ENCODE results near the gene SCN4B.
"Not testable (repeated sequence)": the region's sequence is repeated elsewhere in the genome, so short reads cannot be mapped to it uniquely, and the experiment has no call there.

The SCN4B gene, protein sequence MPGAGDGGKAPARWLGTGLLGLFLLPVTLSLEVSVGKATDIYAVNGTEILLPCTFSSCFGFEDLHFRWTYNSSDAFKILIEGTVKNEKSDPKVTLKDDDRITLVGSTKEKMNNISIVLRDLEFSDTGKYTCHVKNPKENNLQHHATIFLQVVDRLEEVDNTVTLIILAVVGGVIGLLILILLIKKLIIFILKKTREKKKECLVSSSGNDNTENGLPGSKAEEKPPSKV

DNA sequence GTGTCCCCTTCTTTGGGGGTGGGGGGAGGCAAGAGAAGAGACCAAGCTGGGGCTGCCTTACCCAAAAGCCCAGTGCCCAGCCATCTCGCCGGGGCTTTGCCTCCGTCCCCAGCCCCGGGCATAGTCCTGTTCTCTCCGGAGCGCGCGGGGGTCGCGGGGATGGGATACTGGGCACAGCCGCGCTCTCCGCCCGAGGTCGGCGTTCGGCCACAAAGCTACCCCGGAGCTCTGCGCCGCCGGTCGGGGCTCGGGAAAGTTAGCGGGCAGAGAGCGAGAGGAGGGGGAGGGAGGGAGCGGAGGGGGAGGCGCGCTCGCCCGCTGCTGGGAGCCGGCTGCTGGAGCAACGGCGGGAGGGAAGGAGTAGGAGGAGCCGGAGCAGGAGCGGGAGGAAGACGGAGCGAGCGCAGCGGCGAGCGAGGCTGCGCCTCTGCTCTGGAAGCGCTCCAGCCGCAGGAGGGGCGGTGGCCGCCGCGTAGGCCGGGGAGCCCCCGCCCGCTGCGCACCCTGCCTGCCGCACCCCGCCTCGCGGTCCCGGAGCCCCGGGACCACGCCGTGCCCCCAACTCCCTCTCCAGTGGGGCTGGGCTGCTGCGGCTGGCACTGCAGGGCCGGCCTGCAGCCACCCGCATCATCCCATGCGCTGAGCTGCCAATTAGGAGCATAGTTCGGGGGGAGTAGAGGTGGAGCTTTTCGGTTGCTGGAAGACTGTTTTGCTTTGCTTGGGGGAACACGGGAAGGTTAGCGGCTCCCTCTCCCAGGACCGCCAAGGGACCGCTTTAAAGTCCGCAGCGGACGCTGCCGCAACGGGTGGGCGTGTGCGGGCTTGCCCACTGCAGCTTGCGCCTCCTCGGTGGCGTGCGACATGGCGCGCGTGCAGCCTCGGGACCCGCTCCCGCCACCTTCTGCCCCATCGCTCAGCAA is at the start of gene SCN4B:
Gene SCN4B, minus strand, starts transcription at position 272 of the 920 bp plus-strand sequence. Its CDS starts 150 bp downstream, at position 122.
- DNase-seq (ENCODE audit: low spot score): no peak

DNA sequence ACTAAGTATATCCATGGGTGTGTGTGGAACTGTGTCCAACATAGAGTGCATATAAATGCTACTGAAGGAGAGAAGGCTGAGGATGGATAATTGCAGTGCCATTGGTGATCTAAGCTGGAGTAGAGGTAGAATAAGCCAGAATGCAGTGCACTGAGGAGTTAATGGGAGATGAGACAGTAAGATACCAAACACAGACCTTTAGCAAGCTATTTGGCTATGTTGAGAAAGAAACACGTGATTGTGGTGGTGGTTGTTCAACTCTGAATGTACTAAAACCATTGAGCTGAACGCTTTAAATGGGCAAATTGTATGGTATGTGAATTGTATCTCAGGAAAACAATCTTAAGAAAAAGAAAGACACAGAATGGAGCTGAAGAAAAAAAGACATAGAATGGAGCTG is 49.3 kb upstream of the SCN4B start:
- DNase-seq (ENCODE audit: low spot score): no peak

DNA sequence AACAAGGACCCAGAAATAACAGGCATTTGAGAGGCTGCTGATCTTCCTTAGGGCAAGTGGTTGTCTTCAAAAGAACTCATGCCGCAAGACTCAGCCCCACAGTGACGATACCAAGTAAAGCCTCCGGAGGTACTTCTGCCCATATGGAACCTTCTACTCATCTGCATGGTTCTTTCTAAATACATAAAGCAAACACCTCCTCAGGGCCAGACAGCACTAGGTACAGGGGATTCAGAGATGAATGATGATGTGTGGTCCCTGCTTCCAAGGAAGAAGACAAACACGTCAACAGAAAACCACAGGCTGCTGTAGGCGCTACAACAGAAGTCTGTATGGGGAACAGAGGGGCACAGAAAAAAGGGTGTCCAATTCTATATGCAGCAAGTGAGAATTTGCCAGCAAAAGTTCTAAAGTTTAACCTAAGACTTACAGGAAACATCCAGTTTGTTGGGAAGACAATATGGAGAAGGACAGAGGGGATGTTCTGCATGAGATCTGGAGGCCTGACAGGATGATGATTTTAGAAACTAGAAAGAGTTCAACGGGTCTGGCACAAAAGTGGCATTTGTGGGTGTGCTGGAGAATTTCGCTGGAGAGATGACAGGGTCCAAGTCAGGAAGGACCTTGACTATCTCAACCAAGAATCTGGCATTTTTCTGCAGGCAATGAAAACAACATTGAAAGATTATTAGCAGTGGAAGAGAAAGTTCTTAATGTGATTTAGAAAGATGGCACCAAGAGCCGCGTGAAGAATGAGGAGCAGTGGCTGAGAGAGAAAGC is 48.5 kb upstream of the SCN4B start:
- DNase-seq (ENCODE audit: low spot score): peak; percentile 54

DNA sequence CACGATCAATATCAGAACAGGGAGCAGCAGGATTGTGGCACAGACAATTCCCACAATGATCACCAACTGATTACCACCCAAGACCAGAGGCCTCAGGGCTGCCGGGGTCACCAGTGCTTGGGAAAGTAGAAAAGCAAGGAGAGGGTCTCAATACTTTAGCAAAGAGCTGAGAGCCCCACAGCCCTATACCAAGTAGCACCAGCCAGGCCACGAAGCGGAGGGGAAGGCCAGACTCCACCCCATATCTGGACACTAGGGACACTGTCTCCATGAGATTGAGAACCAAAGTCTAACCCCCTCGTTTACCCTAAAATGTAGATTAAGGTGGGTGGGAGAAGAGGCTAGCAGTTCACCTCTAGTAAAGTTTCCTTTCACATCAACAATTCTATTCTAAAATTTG is 47.9 kb upstream of the SCN4B start:
- DNase-seq (ENCODE audit: low spot score): no peak

DNA sequence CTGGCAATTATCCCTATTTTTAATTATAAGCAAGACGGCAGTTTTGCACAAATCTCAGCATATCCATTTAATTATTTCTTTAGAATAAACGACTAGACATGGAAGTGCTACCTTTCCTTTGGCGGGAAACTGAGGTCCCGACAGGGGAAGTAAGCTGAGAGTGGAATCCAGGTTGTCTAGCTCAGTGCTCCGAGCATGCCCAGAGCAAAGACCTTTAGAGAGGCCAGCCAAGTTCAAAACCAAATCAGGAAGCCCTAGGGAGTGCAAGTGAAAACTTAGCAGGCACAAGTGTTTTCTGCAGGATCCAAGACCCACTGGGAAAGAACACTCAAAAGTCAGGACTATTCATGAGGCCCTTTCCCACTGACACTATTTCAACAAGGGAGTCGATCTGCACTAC is 46.5 kb upstream of the SCN4B start:
- no peak for DNase-seq (ENCODE audit: low spot score)

DNA sequence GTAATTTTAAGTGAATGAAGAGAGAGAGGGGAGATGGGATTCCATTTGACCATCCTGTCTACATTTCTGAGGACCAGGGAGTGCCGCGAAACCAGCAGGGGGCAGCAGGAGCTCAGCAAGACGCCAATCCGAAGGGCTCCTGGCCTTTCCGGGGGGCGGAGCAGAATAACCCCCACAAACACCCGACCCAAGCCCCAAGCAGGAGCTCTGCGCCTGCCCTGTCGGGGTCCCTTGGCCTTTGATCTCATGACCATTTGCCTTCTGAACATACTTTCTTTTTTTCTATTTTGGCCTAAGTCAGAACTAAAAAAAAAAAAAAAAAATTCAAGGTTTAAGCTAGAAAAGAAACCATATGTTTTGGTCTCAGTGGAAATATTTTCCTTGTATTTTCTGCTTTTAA is 45.7 kb upstream of the SCN4B start:
- DNase-seq (ENCODE audit: low spot score): peak; percentile 80

DNA sequence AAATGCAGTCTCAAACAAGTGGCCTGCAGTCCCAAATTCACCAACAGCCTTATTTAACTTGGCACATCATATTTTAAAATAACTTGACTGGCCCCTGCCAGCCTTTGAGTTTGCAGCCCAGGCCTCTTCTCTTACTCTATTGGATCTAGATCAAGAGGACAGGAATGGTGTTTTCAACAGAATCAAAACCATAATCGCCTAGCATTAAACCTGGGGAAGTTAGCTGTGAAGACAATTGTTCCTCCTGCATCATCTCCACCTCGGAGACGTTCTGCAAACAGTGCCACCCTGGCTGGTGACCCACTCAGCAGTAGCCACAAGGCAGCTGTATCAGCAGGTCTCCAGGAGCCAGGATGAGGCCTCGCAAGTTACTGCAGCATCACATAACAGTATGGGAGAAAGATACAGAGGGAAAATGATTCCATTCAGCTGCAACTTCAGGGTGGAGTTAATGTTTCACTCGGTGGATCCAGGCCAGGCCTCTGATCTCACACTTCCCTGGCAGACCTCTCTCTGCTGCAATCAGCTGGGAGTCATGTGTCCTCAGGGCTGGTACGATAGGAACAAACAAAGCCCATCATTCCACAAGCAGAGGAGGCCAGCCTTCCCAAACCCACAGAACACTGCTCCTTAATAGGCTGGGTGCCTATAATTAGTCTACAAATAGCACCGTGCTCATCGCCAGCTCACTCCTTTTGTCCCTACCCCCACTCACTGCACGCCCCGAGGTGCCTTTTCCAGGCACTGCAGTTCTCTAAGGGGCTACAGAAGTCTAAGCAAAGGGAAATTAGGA is 42.4 kb upstream of the SCN4B start:
- no peak for DNase-seq (ENCODE audit: low spot score)

DNA sequence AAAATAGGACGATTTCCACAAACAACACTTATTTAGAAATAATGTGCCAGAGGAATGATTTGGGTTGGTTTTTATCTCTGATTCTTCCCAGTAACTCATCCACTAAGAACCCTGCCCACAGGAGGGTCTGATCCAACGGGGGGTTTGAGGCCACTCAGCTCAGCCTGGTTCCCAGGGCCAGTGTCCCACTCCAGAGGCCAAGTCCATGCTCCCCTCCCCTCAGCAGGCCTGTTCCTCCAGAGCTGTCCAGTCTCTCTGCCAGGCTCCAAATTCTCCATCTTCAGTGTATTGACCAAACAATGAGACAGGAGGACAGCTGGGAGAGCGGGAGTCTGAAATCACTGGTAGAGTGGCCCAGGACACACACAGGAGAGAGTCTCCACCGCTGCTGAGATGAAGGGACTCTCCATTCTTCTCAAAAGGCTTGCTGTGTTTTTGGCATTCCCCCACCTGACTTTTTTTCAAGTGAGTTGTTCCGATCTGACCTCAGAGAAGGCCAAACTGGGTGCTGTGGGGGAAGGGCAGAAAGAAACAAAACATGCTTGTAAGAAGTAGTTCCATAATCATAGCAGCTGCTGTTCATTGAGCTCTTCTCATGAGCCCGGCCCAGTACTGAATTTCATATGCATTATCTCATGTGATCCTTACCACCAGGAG is 41.4 kb upstream of the SCN4B start:
- no peak for DNase-seq (ENCODE audit: low spot score)

DNA sequence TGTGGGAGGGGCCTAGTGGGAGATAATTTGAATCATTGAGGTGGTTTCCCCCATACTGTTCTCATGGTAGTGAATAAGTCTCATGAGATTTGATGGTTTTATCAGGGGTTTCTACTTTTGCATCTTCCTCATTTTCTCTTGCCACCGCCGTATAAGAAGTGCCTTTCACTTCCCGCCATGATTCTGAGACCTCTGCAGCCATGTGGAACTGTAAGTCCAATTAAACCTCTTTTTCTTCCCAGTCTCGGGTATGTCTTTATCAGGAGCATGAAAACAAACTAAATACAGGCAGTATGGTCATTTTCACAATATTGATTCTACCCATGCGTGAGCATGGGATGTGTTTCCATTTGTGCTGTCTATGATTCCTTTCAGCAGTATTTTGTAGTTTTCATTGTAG is 40.2 kb upstream of the SCN4B start:
- not testable (repeated sequence) for DNase-seq (ENCODE audit: low spot score)

DNA sequence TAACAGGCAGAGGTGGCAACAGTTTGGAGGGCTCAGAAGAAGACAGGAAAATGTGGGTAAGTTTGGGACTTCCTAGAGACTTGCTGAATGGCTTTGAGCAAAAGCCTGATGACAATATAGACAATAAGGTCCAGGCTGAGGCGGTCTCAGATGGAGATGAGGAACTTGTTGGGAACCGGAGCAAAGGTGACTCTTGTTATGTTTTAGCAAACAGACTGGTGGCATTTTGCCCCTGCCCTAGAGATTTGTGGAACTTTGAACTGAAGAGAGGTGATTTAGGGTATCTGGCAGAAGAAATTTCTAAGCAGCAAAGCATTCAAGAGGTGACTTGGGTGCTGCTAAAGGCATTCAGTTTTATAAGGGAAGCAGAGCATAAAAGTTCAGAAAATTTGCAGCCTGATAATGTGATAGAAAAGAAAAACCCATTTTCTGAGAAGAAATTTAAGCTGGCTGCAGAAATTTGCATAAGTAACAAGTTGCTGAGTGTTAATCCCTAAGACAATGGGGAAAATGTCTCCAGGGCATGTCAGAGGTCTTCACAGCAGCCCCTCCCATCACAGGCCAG is 38.4 kb upstream of the SCN4B start:
- not testable (repeated sequence) for DNase-seq (ENCODE audit: low spot score)

DNA sequence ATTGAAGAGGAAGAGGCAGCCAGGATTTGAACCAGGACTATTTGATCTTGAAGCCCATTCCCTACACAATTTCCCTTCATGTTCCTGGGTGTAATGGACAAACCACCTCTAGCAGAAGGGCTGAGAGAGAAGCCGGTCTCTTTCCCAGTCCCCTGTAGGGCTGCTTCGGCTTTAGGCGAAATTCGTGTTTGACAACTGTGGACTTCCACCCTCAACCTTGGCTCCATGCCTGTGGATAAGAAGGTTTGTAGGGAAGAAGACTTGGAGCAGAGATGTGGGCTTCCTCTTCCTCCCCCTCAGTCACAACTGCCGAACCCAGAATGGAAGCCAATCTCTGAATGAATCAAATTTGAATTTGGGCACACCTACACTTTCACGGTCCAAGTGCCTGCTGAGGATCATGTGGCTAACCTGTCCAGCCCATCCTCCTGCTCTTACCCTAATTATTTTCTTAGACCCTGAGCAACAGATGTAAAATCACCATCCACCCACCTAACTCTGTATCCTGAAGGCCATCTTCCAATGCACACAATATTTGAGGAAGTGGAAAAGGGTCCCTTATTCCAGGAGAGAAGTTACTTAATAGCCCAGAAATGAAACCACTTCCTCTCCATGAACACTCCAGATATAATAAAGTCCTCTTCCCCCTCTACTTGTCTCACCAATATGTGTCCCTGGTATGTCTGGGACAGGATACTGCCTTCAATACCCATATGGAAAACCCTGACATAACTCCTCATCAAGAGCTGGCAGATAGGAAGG is 33.9 kb upstream of the SCN4B start:
- no peak for DNase-seq (ENCODE audit: low spot score)

DNA sequence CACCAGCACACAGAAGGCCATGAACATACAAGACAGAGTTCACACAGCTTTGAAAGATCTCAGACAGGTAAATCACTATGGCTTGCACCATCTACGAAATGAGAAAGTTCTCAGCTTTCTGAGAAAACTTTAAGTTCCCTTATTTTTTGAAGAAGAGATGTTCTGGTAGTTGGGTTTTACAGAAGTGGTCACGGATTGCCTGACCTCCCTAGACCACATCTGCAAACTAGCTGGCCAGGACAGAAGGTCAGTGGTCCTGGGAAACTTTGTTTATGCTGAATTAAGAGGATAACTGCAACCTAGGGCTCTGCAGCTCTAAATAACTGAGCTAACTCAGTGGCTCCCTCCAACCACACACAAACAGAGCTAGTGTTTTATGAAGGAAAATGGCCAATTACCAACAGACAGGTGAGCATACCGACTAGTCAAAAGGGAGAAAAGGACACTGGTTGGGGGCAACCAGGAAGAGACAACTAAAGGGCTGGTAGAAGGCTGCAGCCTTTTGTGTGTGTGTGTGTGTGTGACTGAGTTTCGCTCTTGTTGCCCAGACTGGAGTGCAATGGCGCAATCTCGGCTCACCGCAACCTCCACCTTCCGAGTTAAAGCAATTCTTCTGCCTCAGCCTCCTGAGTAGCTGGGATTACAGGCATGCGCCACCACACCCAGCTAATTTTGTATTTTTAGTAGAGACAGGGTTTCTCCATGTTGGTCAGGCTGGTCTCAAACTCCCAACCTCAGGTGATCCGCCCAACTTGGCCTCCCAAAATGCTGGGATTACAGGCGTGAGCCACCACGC is 32.4 kb upstream of the SCN4B start:
- no peak for DNase-seq (ENCODE audit: low spot score)

DNA sequence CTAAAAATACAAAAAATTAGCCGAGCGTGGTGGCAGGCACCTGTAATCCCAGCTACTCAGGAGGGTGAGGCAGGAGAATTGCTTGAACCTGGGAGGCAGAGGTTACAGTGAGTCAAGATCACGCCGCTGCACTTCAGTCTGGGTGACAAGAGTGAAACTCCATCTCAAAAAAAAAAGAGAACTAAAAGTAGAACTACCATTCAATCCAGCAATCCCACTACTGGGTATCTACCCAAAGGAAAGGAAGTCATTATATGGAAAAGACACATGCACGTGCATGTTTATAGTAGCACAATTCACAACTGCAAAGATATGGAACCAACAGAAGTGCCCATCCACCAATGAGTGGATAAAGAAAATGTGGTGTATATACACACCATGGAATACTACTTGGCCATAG is 31.1 kb upstream of the SCN4B start:
- not testable (repeated sequence) for DNase-seq (ENCODE audit: low spot score)

DNA sequence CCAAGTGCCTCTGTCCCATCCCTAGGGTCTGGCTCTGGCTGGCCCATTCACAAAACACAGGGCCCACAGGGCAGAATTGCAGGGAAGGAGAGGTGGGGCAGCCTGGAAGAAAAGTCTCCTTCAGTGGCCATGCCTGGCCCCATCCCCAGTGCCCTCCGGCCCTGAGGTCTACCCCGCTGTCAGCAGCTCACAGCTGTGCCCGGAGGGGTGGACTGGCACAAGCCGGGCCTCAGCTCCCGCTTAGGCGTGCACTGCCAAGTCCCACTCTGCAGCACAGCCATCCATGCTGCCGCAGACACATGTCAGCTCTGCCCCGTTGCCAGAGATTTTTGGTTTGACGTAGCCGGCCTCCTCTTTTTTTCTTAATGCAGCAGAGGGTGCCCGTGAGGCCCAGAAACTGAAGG is 27.7 kb upstream of the SCN4B start:
- DNase-seq (ENCODE audit: low spot score): no peak

DNA sequence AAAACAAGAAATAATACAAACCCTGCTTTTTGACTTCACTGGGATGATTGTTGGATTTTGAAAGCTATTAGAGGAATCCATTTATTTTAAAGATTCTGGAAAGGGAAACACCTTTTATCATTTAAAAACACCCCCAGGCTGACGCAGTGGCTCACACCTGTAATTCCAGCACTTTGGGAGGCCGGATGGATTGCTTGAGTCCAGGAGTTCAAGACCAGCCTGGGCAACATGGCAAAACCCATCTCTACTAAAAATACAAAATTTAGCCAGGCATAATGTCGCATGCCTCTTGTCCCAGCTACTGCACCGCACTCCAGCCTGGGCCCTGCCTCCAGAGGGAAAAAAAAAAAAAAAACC is 24.1 kb upstream of the SCN4B start:
- no peak for DNase-seq (ENCODE audit: low spot score)

DNA sequence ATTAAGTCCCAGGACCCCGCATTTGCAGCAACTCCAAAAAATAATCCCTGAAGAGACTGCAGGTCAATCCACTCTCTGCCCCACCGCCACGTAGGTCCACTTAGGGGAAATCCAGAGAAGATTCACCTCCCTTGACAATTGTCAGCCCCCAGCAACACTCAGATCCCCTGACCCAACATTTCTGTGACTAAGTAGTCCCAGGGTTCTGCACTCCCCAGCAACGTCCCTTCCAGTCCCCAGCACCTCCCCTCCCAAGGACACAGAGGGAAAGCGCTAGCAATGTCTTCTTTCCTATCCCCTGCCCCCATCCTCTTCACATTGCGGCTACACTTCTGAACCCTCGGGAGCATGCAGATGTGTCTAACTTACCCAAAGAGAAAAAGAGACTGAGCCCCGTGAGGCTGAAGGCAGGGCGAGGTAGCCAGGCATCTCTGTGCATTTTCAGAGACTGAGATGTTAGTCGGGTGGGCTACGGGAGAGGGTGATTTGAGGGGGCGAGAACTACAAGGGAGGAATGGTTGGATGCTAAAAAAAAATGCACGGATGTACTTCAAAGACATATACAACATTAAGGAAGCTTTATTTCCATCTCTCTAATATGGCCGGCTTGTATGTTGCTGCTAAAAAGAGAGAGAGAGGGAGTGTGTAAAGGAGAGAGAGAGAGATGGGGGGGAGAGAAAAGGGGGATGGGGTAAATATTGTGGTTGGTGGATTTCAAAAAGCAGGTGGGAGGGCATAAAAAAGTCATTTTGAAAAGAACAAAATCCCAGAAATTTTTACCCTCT is 23.6 kb upstream of the SCN4B start, which contains the start of gene SCN2B:
Gene SCN2B, minus strand, starts transcription at position 647 of the 785 bp plus-strand sequence. Its CDS starts 208 bp downstream, at position 439.
- DNase-seq (ENCODE audit: low spot score): no peak

DNA sequence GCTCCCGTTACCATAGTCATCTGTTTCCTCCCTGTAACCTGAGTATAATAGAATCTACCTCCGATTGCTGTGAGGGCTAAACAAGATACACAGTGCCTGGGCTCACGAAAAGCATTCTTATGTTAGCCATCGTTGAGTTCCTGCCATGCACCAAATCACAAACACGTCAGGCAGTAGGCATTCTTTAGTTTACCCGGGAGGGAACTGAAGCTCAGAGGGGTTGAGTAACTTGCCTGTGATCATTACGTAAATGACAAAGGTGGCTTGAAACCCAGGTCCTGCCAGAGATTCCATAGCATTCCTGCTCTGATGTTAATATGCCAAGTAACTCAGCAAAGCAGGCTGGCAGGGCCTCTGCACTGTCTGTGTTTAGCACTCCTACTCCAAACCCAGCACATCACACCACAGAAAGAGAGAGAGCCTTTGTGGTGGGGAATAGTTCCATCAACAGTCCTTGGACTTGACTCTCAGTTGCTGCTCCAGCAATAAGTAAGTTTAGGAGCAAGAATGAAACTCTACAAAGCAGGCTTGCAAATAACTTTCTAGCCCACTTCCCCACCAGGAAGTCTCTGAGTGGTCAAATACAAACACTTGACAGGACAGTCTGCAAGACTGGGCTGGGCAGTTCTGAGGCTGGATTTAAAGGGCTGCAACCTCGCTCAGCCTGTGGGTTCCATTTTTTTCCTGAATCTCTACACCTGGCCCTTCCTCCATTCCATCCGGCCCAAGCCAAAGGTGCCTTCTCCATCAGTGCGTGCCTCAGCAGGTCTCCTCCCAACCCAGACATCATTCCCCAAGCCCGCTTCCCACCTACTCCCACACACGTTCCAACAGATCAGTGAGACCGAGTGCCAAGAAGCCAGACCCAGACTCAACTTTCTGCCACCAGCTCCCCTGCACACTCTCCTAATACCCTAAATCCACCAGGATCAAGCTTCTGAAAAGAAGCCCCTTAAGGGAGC is 22.7 kb upstream of the SCN4B start:
- no peak for DNase-seq (ENCODE audit: low spot score)
